Measurements from ENCODE around the gene KCNA1.

The KCNA1 gene

GRCh38 chr12:4911316-4911994 lies 1.8 kb downstream of the KCNA1 start:
- DNase-seq (ENCODE audit: low spot score), result no peak

GRCh38 chr12:4914720-4915119 lies 5.0 kb downstream of the KCNA1 start:
- no peak for DNase-seq (ENCODE audit: low spot score)

- DNase-seq (ENCODE audit: low spot score), result no peak
Observed at GRCh38 chr12:4915752-4916151, 6.0 kb downstream of the KCNA1 start.

- DNase-seq (ENCODE audit: low spot score), result no peak
Observed at GRCh38 chr12:4918950-4919660, 9.4 kb downstream of the KCNA1 start.

GRCh38 chr12:4932576-4932975 lies 22.9 kb downstream of the KCNA1 start:
- no peak for DNase-seq (ENCODE audit: low spot score)

GRCh38 chr12:4933411-4933810 lies 23.7 kb downstream of the KCNA1 start:
- no peak for DNase-seq (ENCODE audit: low spot score)

- DNase-seq (ENCODE audit: low spot score), result no peak
Observed at GRCh38 chr12:4934407-4935035, 24.8 kb downstream of the KCNA1 start.

GRCh38 chr12:4938900-4939299 lies 29.2 kb downstream of the KCNA1 start:
- DNase-seq (ENCODE audit: low spot score), result no peak

GRCh38 chr12:4939418-4940023 lies 29.8 kb downstream of the KCNA1 start:
- DNase-seq (ENCODE audit: low spot score), result no peak

- DNase-seq (ENCODE audit: low spot score), result no peak
Observed at GRCh38 chr12:4943067-4943937, 33.6 kb downstream of the KCNA1 start.

GRCh38 chr12:4943938-4944284 lies 34.2 kb downstream of the KCNA1 start:
- no peak for DNase-seq (ENCODE audit: low spot score)

GRCh38 chr12:4947253-4947652 lies 37.5 kb downstream of the KCNA1 start:
- DNase-seq (ENCODE audit: low spot score), result no peak

GRCh38 chr12:4951083-4951482 lies 41.4 kb downstream of the KCNA1 start:
- no peak for DNase-seq (ENCODE audit: low spot score)

GRCh38 chr12:4951601-4952000 lies 41.9 kb downstream of the KCNA1 start:
- no peak for DNase-seq (ENCODE audit: low spot score)

- DNase-seq (ENCODE audit: low spot score), result no peak
Observed at GRCh38 chr12:4954621-4955354, 45.1 kb downstream of the KCNA1 start.

GRCh38 chr12:4956054-4956453 lies 46.3 kb downstream of the KCNA1 start:
- no peak for DNase-seq (ENCODE audit: low spot score)

- no peak for DNase-seq (ENCODE audit: low spot score)
Observed at GRCh38 chr12:4956968-4957367, 47.3 kb downstream of the KCNA1 start.

- no peak for DNase-seq (ENCODE audit: low spot score)
Observed at GRCh38 chr12:4957761-4958160, 48.1 kb downstream of the KCNA1 start.

GRCh38 chr12:4958697-4959375 lies 49.1 kb downstream of the KCNA1 start:
- DNase-seq (ENCODE audit: low spot score), result no peak

- no peak for DNase-seq (ENCODE audit: low spot score)
Observed at GRCh38 chr12:4959381-4959780, 49.7 kb downstream of the KCNA1 start.

- DNase-seq (ENCODE audit: low spot score), result peak; percentile 37
Observed at GRCh38 chr12:4960030-4960429, 50.3 kb downstream of the KCNA1 start.
